Measurements from ENCODE around the gene NIPBL.
"Not testable (repeated sequence)": the region's sequence is repeated elsewhere in the genome, so short reads cannot be mapped to it uniquely, and the experiment has no call there.

Gene NIPBL

GRCh38 chr5:36946101-36946500 lies 69.5 kb downstream of the NIPBL start:
- DNase-seq (ENCODE audit: low spot score) = no peak

GRCh38 chr5:36948041-36948440 lies 71.5 kb downstream of the NIPBL start:
- no peak for DNase-seq (ENCODE audit: low spot score)

GRCh38 chr5:36948650-36949049 lies 72.1 kb downstream of the NIPBL start:
- no peak for DNase-seq (ENCODE audit: low spot score)

- no peak for DNase-seq (ENCODE audit: low spot score)
Measured at GRCh38 chr5:36949593-36949992, 73.0 kb downstream of the NIPBL start.

GRCh38 chr5:36950586-36951457 lies 74.3 kb downstream of the NIPBL start:
- DNase-seq (ENCODE audit: low spot score) = no peak

GRCh38 chr5:36953043-36953442 lies 76.5 kb downstream of the NIPBL start:
- DNase-seq (ENCODE audit: low spot score) = no peak

- no peak for DNase-seq (ENCODE audit: low spot score)
Measured at GRCh38 chr5:36957953-36958537, 81.5 kb downstream of the NIPBL start.

- no peak for DNase-seq (ENCODE audit: low spot score)
Measured at GRCh38 chr5:36958612-36959011, 82.0 kb downstream of the NIPBL start.

GRCh38 chr5:36965179-36965578 lies 88.6 kb downstream of the NIPBL start:
- no peak for DNase-seq (ENCODE audit: low spot score)

GRCh38 chr5:36969700-36970395 lies 93.3 kb downstream of the NIPBL start:
- no peak for DNase-seq (ENCODE audit: low spot score)

- DNase-seq (ENCODE audit: low spot score) = no peak
Measured at GRCh38 chr5:36978196-36978595, 101.6 kb downstream of the NIPBL start.

GRCh38 chr5:36982146-36982545 lies 105.6 kb downstream of the NIPBL start:
- DNase-seq (ENCODE audit: low spot score) = no peak

GRCh38 chr5:36985387-36985786 lies 108.8 kb downstream of the NIPBL start:
- DNase-seq (ENCODE audit: low spot score) = no peak

GRCh38 chr5:36988396-36988795 lies 111.8 kb downstream of the NIPBL start:
- no peak for DNase-seq (ENCODE audit: low spot score)

- DNase-seq (ENCODE audit: low spot score) = no peak
Measured at GRCh38 chr5:36998578-36998977, 122.0 kb downstream of the NIPBL start.

GRCh38 chr5:37002176-37002751 lies 125.7 kb downstream of the NIPBL start:
- DNase-seq (ENCODE audit: low spot score) = no peak

GRCh38 chr5:37005252-37005651 lies 128.7 kb downstream of the NIPBL start:
- DNase-seq (ENCODE audit: low spot score) = no peak

GRCh38 chr5:37005946-37006540 lies 129.5 kb downstream of the NIPBL start:
- DNase-seq (ENCODE audit: low spot score) = peak; percentile 47

GRCh38 chr5:37013181-37013580 lies 136.6 kb downstream of the NIPBL start:
- not testable (repeated sequence) for DNase-seq (ENCODE audit: low spot score)

- no peak for DNase-seq (ENCODE audit: low spot score)
Measured at GRCh38 chr5:37014321-37014720, 137.8 kb downstream of the NIPBL start.

- DNase-seq (ENCODE audit: low spot score) = no peak
Measured at GRCh38 chr5:37015795-37016666, 139.5 kb downstream of the NIPBL start.
